Posterior cingulate gyrus (tissue), 11 donors: ENCODE measurements around the gene FN1.

ENCODE experiments used
- DNase-seq, 10 donors: peaks; one replicate each; pipeline versions ENCODE4 v3.0.0 to v3.0.0-alpha.2; 2020 to 2021; ENCODE audit warnings: mixed read lengths in 3 of 10
- intact Hi-C: fragments of 100-400 bp; cut with DNase I; formaldehyde crosslinking; loops from one replicate; pipeline ENCODE4 v1.15.1; 2023

FN1 gene

DNA sequence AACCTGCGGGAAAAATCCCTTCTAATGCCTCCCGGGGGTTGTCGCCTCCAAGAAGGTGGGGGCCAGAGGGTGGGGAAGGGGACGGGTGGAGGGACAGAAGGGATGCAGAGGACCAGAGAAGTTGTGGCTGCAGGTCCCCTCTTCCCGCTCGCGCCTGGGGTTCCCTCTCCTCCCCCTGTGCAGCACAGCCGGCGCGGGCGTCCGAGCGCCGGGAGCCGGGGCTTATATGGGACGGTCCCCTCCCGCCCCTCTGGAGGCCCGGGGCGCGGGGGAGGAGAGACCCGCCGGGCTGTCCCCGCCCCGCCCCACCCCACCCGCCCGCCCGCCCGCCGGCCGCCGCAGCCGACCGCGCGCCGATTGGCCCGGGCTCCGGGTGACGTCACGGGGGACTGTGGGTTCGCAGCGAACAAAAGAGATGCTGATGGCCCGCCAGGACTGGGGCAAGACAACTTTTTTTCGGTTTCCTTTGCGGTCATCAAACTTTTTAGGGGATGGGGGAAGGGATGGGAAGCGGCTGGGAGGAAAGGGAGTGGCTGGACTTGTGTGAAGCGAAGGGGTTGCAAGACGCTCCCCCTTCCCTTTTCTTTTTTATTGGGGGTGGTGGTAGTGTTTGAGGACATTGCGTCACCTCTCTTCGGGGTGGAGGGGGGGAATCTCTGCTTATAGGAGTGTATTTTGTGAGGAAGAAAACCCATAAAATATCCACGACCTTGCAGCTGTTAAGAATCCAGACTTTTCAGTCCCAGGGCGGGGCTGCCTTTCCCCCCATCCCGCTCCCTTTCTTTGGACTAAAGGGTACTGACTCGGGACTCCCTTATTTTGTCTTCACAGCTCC lies at the start of gene FN1:
Gene FN1 (minus strand): TSS at position 199 of the 835 bp plus-strand sequence. CDS start 266 bp downstream, outside the sequence.
- intact Hi-C loops: no loop called here
- DNase-seq: peak; percentile 44 to 95 (median 75)

DNA sequence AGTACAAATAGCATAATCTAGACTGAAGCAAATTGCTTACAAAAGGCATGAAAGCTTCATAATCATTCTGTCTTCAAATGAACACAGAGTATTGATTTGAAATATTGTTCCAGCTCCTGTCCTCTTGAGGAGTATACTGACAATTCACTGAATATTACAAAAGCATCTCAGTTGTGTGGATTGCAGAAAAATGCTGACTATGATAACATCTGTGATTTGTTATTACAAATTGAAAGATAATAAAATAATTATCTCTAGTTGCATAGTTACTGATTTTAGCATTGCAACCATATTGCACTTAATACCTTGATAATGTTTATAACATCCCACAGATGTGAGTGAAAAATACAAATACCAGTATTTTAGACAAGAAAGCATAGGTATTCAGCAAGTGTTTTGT lies 49.2 kb upstream of the FN1 start:
- no peak for DNase-seq
- intact Hi-C loops: no loop called here

DNA sequence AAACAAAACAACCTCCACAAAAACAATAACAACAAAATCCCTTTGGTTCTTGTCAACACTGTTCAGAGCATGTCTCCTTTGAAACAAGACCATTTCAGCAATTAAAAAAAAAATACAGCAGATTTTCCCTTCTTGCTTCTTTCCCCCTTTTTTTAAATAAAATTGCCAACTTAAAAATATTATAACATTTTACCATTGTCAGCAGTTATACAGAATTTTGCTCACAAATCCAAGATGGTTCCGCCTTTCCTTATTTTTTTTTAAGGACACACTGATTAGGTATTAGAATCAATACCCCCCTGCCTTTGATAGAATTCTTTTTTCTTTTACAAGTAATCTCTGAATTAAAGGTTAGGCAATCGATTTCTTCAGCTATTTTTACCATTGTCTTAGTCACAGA lies 48.7 kb upstream of the FN1 start:
- DNase-seq: no peak
- intact Hi-C loops: no loop called here

DNA sequence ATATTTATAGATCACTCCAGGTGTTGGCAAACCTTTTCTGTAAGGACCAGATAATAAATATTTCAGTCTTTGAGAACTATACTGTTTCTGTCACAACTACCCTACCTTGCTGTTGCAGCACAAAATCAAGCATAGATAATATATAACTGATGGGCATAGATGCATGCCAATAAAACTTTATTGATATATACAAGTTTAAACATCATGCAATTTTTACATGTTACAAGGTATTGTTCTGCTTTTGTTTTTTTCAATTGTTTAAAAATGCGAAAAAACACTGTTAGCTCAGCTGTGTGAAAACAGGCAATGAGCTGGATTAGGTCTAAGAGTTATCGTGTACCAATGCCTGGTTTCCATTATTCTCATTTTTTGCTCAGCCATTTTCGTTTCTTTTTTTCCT lies 47.6 kb upstream of the FN1 start:
- intact Hi-C loops: no loop called here
- no peak for DNase-seq

DNA sequence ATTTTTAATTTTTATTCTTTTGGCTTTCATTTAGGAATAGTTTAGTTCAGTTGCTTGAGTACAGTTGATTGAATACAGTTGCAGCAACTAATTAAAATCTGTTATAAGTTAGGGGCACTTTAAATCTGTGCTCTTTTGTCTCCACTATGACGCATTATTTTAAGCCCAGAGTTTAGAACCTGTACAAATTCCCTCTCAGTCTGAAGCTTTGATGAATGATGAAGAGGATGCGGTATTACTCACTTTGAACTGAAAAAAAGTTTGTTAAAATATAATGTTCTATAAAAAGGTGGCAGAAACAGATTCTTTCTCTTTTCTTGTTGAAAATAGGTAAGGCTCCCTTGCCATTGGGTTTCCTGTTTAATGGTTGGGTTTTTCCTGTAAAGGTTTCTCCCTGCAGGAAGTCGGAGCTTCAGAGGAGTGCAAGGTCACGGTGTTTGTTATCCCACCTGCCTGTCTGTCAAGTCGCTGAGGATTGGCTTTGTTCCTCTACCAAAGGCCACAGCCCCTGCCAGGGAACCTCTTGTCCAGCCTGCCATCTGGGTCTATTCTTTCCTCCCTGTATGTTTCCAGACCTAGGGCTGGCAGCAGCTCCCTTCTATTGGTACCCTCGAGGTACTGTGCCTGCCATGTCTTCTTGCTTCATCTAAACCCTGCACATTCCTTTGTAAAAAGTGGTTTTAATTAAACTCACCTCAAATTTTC lies 43.8 kb upstream of the FN1 start:
- peak in 1 of 10 donors; percentile 43 for DNase-seq
- intact Hi-C loops: no loop called here

DNA sequence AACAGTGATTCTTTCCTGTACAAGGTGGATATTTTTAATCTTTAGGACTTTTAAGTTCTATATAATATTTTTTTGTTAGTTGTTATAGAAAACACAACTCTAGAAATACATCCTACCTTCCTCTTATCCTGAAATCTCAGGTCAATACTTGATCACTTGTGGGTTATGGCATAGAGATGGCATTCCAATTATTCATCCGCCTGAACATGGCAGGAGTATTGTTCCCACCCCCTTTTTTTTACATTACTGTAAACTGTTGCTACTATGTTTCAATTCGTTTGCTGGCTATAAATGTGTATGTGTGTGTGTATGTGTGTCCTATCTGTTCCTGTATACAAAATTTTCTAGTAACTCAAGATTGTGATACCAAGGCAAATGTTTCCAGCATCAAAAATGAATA lies 43.3 kb upstream of the FN1 start:
- DNase-seq: no peak
- intact Hi-C loops: no loop called here

DNA sequence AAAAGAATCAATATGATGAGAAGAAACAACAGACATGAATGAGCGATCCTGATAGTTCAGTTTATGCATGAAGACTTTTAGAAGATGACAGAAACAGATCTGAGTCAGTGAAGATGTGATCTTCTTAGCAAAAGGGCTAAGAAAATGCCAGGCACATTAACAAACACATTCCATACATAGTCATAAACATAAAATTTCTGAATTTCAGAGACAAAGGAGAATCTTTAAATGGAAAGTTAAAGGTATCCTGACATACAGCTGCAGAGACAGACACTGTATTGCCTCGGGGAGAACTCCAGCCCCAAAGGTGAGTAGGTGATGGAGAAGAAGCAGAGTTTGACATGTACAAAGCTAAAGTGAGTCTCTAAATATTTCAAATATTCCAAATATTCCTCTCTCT lies 40.6 kb upstream of the FN1 start:
- DNase-seq: no peak
- intact Hi-C loops: no loop called here

DNA sequence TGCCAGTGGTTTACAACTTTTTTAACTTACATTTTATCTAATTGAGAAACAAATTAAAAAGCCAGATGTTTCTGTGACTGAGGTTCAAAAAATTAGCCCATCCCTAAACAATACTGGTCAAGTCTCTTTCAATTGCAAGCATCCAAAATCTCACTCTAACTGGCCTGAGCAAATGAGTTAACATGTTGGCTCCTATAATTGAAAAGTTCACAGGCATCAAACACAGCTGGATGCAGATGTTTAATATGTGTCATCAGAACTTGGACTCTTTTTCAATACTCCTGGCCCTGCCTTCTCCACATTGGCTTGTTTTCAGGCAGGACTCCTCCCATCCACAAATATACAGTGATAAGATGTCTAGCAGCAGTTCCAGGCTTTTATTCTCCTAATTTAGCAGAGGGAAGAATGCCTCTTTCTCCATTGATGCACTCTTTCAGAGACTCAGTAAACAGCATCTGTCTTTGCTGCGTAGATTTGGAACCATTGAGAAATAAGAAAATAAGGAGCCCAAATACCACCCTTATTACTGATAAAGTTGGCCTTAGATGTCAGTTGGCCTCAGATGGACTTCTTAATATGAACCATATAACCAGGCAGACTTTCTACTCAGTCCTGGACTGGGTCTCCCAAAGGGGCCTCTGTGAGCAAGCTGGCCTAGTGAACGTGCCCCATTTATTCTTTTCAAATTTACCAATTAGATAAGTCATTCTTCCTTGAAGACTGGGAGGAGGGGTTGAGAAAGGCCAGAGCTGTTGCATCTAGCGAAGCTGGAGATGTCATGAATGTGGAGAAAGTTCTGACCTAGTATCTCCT lies 30.4 kb upstream of the FN1 start:
- intact Hi-C loops: no loop called here
- DNase-seq: no peak

DNA sequence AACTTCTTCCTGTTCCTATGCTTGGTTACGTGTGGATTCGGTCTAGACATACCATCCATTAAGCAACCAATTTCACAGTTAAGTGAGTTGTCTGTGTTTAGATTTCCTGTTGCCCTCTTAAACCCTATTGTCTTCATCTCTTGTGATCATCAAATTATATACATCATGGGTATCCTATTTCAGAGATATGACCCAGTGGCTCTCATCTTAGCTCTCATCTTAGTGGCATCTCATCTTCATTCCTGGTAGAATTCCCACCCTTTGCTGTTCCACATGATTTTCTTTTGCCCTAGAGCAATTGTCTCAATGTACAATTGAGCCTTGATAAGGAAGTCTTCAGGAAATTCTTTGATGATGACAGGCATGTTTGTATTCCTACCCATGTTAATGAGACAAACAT lies 29.4 kb upstream of the FN1 start:
- intact Hi-C loops: no loop called here
- no peak for DNase-seq

DNA sequence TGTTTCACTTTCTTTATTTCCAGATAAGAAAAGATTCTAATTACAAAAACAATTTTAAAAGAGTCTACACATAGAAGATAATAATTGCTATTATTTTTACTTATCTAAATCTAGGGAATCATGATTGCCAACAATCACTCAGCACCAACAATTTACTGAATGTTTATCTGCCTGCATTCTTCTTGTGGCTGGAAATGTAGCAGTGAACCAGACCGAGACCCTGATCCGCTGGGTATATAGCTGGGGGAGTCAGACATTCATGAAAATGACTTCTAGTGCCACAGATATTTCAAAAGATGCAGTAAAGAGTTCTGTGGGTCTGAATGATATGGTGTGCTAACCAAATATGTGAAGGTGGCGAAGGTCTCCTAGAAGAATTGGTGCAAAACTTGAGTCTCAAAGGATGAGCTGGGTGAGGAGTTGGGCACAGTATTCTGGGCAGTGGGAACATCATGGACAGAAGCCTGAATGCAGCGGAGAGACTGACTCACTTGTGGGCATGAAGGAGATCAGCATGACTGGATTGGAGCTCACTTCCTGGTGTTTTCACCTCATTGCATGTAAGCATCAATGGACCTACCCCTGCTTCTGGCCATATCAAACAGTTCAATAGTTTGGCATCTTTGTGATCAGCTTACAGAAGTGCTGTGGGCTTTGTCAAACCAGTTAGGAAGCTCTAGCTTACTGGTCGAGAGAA lies 26.1 kb upstream of the FN1 start:
- no peak for DNase-seq
- intact Hi-C loops: no loop called here

DNA sequence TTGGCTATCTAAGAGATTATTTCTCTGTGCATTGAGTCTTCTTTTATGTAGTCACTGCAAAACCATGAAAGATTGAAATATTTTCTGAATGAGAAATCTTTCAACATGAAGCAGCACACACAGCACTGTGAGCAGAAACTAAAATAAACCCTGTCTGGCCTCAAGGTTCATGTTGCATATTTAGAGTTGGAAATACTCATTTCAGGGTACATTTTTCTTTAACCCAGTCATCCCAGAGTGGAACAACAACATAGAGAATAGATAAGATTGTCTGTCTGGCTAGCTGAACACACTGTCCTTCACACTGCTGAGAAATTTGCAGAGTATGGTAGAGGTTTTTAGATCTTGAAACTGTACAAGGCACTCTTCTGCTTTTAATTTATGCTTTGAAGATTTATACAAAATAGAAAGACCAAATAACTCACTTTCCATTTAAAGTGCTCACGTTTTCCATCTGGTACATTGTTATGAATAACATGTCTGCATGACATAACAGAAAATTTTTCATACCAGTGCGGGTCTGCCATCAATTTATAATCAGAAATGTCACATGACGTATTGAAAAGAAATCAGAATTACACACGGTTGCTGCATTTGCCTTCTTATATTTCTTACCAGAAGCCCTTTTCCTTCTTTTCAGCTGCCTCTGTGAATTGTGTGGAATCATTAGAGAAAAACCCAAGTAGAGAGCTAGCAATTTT lies 25.0 kb upstream of the FN1 start:
- intact Hi-C loops: no loop called here
- no peak for DNase-seq

DNA sequence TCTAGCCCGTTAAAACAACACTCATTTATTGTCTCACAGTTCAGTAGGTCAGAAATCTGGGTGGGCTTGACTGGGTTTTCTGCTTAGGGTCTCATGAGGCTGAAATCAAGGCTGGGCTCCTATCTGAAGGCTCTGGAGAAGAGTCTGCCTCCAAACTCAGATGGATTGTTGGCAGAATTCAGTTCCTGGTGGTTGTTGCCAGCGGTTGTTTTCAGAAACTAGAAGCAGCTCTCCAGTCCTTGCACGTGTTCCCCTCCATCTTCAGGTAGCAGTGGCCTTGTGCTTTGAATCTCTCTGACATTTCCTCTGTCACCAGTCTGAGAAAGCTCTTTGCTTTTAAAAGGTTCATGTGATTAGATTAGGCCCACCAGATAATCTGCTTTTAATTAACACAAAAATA lies 20.1 kb upstream of the FN1 start:
- no peak for DNase-seq
- intact Hi-C loops: no loop called here

DNA sequence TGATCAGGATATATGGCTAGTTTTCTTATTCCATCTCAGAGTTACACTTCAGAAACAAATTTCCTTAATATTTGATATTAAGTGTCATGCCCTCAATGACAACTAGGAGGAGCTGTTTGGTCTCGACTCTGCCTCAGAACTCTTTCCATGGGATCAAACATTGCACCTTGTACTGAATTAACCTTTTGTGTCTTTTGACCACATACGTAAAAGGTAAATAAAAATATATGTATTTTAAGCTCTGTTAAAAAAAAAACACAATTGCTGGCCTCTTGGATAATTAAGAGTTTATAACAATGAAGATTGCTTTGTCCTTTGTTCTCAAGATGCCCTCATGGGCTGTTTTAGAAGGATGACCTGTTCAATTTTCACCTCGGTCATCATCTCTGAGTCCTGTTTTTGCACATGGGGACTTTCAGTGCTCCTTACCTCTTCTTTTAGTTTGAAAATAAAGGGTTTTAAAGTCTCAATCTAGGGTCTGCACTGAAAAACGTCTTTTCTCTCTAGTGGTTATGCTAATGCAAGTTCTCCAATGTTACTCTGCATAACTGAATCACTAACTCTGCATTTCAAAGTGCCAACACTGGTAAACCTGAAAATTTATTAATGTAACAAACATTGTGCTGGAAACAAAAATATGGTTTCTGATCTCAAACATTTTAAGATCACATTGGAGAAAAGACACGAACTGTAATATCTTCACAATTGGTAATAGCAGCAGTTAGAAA lies 18.8 kb upstream of the FN1 start:
- intact Hi-C loops: loop anchor here (1.0 kb wide), 1 partner anchor 466 kb away; no protein-coding TSS in a partner anchor
- no peak for DNase-seq

DNA sequence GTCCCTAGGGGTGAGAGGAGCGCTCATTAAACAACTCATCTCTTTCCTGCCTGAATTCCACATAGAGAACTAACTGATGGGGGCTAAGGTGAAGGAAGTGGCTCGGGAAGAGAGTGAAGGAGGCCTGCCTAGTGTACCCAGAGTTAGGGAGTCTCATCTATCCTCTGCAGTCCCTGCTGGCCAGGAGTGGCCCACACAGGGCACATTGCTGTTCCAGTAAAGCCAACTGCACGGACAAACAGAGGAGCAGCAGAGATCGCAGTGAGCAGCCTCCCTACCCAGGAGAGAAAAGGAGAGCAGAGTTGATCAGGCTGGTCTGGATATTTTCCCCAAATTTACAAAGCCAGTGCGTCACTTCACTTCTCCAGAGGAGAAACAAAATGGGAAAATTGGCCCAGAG lies 16.9 kb upstream of the FN1 start:
- intact Hi-C loops: no loop called here
- DNase-seq: peak in 1 of 10 donors; percentile 39

DNA sequence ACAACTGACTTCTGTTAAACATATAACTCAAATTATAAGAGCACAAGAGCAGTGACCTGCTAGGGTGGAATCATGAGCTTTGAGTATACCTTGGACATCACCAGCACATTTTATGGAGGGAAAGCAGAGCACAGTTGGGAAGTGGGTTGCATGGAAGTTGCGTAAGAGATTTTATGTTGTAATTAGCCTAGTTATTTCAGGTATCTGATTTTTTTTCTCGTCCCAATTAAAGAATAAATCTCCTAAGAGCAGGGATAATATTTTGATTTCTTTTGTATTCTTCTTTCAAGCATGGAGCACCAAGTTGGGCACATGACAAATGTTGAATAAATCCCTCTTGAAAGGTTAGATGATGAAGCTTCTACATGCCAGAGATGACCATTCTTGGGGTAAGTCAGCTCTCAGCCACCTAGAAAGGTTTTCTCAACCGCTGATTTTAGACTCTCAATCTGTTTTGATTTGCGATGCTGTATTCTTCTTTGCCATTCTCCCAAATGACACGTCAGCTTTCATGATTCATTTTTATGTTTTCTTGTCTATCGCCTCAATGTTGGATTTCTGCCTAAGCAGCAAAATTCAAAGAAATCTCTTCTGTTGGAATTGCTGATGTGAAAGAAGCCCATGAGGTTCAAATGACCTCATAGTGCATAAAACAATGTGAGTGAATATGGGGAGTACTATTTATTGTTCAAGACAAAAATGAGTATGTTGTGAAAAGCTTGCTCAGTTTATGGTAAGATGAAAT lies 15.3 kb upstream of the FN1 start:
- intact Hi-C loops: no loop called here
- DNase-seq: no peak

DNA sequence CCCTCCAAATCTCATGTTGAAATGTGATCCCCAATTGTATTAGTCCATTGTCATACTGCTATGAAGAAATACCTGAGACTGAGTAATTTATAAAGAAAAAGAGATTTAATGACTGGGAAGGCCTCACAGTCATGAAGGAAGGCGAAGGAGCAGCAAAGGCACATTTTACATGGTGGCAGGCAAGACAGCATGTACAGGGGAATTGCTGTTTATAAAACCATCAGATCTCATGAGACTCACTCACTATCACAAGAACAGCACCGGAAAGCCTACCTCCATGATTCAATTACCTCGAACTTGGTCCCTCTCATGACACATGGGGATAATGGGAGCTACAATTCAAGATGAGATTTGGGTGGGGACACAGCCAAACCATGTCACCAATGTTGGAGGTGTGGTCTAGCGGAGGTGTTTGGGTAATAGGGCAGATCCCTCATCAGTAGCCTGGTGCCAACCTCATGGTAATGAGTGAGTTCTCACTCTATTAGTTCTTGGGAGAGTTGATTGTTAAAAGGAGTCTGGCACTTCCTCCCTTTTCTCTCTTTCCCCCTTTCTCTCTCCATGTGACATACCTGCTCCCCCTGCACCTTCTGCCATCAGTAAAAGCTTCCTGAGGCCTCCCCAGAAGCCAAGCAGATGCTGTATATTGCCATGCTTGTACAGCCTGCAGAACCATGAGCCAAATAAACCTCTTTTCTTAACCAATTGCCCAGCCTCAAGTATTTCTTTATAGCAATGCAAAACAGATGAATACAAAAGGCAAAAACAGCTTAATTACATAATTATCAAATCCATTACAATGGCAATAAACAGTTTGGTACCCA lies 14.5 kb upstream of the FN1 start:
- no peak for DNase-seq

DNA sequence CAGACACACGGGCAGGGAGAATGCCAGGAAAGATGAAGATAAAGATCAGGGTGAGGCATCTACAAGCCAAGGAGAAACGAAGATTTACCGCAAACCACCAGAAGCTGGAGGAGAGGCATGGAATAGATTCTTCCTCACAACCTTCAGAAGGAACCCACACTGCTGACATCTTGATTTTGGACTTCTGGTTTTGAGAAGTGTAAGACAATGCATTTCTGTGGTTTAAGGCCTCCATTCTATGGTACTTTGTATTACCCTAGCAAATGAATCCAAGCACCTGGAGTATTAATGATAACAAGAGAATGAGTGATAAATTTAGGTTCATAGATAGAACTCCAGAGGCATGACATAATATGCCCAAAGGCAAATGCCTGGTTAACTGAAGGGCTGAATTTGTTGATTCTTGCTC lies 11.8 kb upstream of the FN1 start:
- intact Hi-C loops: no loop called here
- no peak for DNase-seq

More for the DNA sequence above, 14.5 kb upstream of the FN1 start:
- intact Hi-C loops: no loop called here

DNA sequence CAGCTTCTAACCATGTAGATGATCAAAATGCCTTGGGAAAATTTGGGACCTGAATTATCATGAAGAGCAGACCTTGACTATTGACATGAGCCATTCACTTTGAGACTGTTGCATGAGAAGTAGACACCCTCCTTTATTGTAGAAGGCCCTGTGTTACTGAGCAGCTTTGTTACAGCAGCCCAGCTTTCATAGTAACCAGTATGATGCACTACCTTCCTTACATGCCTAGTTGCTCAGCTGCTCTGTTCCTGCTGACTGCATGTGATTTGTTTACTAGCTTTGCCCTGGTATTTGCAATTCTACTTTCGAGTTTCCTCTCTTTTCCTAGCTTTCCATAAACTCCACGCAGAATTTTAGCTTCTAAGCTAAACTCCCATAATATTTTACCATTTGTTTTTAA lies 11.2 kb upstream of the FN1 start:
- DNase-seq: no peak
- intact Hi-C loops: no loop called here
